ENCODE results near the gene KLHL17. TPM values are rescaled to one million over a fixed set of nuclear protein-coding genes. Genes with fewer than 3 reads are reported as not detected.
A peak's percentile ranks its signal among the peaks of the same experiment; 100 is the strongest.

Gene KLHL17
- total and polyA plus RNA-seq, 9 of the 15 experiments (the other 6 are each of a cell fraction or from before 2014, with no cell fraction given), result 0.14 to 84.8 (median 13.0) TPM

DNA sequence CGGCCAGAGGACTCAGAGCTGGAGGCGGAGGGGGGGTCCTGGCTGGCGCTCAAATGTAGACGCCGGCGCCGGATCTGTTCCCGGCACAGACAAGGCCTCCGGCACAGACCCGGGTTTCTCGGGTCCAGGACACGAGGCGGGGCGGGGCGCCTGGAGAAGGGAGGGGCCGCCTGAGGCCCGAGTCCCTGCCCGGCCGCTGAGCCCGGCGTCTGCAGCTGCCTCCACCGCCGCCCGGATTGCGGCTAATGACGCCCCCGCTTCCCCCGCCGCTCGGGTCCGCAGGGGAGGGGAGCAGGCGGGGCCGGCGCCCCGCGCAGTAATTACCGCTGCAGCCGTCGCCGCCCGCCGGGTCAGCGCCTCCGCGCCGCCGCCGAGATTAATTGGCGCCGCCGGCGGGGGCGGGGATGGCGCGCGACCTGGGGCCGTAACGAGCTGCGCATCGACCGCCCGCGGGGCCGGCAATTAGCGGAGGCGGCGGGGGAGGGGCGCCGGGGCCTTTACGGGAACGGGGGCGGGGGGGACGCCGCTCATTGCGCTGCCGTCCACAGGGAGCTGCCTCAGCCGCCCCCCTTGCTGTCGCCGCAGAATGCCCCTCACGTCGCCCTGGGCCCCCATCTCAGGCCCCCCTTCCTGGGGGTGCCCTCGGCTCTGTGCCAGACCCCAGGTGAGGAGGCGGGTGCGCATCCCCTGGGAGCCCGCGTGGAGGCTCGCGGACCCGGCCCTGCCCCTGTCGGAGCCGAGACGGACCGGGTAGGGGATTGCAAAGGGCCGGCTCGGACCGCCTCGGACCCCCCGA lies 18.6 kb upstream of the KLHL17 start (continued):
- no peak for TF ChIP-seq NR0B1 (IDR thresholded peaks at IDR 0.05; ENCODE audit: partially characterized antibody)
- peak; percentile 52 for TF ChIP-seq HNRNPLL (IDR thresholded peaks at IDR 0.05; ENCODE audit: low read depth, low read length, poor library complexity, severe bottlenecking)
- TF ChIP-seq ZBTB8A (IDR thresholded peaks at IDR 0.05; ENCODE audit: partially characterized antibody), result no peak
- no peak for TF ChIP-seq MGA (IDR thresholded peaks at IDR 0.05)
- no peak for TF ChIP-seq TGIF2 (CRISPR knock-in tag; IDR thresholded peaks at IDR 0.05)
- no peak for TF ChIP-seq NUFIP1 (IDR thresholded peaks at IDR 0.05; ENCODE audit: partially characterized antibody)
- peak; percentile 28; the same call in 1 of the 2 replicates for TF ChIP-seq KLF13 (tag; IDR thresholded peaks at IDR 0.05; ENCODE audit: borderline replicate concordance, low read depth)
- peak; percentile 92 for TF ChIP-seq ZBTB7A (IDR thresholded peaks at IDR 0.05; ENCODE audit: borderline replicate concordance, control insufficient read depth, low read depth, low read length)
- TF ChIP-seq, protein P1, sequence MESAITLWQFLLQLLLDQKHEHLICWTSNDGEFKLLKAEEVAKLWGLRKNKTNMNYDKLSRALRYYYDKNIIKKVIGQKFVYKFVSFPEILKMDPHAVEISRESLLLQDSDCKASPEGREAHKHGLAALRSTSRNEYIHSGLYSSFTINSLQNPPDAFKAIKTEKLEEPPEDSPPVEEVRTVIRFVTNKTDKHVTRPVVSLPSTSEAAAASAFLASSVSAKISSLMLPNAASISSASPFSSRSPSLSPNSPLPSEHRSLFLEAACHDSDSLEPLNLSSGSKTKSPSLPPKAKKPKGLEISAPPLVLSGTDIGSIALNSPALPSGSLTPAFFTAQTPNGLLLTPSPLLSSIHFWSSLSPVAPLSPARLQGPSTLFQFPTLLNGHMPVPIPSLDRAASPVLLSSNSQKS (CRISPR knock-in tag; IDR thresholded peaks at IDR 0.05), result no peak
- no peak for TF ChIP-seq ZNF12 (CRISPR knock-in tag; IDR thresholded peaks at IDR 0.05)
- TF ChIP-seq DDX20 (tag; IDR thresholded peaks at IDR 0.05; ENCODE audit: low read depth), result no peak
- TF ChIP-seq PHTF2 (CRISPR knock-in tag; IDR thresholded peaks at IDR 0.05), result no peak
- TF ChIP-seq ZFPM2 (CRISPR knock-in tag; IDR thresholded peaks at IDR 0.05), result no peak
